ENCODE measurements around the gene SYT13. TPM values are rescaled to one million over a fixed set of nuclear protein-coding genes. Genes with fewer than 3 reads are reported as not detected.

The SYT13 gene
- total and polyA plus RNA-seq, 2 donors (not counting 3 experiments of a cell fraction or from before 2014, with no cell fraction given), result not detected

- Histone ChIP-seq H3K27me3 (ENCODE audit: control insufficient read depth in 2 of 2, insufficient read depth in 2 of 2, low read length in 2 of 2) (peaks cover 6 to 10% of the 10 kb centered on the region in 2 experiments), H2AFZ (ENCODE audit: low read depth, low read length) (no peak overlapping the region), H3K9me3 (replicated peaks; ENCODE audit: control insufficient read depth, insufficient read depth, low read length) (no peaks in the 10 kb centered on the region), H4K20me1 (replicated peaks; ENCODE audit: control insufficient read depth, extremely low read depth, insufficient read depth, low read length) (no peaks in the 10 kb centered on the region), H3K9ac (replicated peaks; ENCODE audit: extremely low read depth, insufficient read depth, low read length) (no peak overlapping the region), H3K79me2 (ENCODE audit: control insufficient read depth, insufficient read depth, low read length) (no peaks in the 10 kb centered on the region), H3K4me2 (ENCODE audit: insufficient read depth, low read length) (no peak overlapping the region), H3K9me1 (replicated peaks; ENCODE audit: control insufficient read depth, extremely low read depth, insufficient read depth, low read length) (no peaks in the 10 kb centered on the region), H3K36me3 (ENCODE audit: control insufficient read depth in 2 of 2, extremely low read depth in 1 of 2, insufficient read depth in 2 of 2, low read length in 2 of 2) (no peaks in the 10 kb centered on the region), H3K27ac (ENCODE audit: insufficient read depth, low read depth, low read length) (no peak overlapping the region), H3K4me3 (replicated peaks in 1 of 3; ENCODE audit: insufficient read depth in 1 of 3, low read depth in 1 of 3, low read length in 3 of 3) (no peak overlapping the region), H3K4me1 (ENCODE audit: control insufficient read depth, extremely low read depth, insufficient read depth, low read length) (no peaks in the 10 kb centered on the region)
- ChIA-PET CTCF (interaction anchor here (0.7 to 1.2 kb wide), 2 partner anchors 27 to 169 kb away, joined by 3 to 4 read pairs; no protein-coding TSS in a partner anchor), POLR2A (no interaction called here)
- no peak for DNase-seq (ENCODE audit: low read depth, low spot score)
- intact Hi-C loops (cut with micrococcal nuclease) (no loop called here), dilution Hi-C loops (cut with MboI; ENCODE audit: extremely low pct_ligation_motif_present, low sequenced_read_pairs) (no loop called here)
- no peak for FAIRE-seq
- TF ChIP-seq GATA2 (IDR thresholded peaks at IDR 0.05; ENCODE audit: insufficient read depth, insufficient read length, low read depth, low read length) (no peak), POLR2AphosphoS5 (IDR thresholded peaks at IDR 0.05; ENCODE audit: insufficient read depth, low read depth, low read length) (no peak), MYC (IDR thresholded peaks at IDR 0.05; ENCODE audit: low read depth, low read length) (no peak), FOS (IDR thresholded peaks at IDR 0.05; ENCODE audit: borderline replicate concordance, insufficient read depth, low read length) (no peak), POLR2A (IDR thresholded peaks at IDR 0.05; ENCODE audit: low read depth, low read length) (no peak), JUN (IDR thresholded peaks at IDR 0.05; ENCODE audit: borderline replicate concordance, insufficient read depth, insufficient read length, low read depth) (no peak), EZH2 (IDR thresholded peaks at IDR 0.05; ENCODE audit: borderline replicate concordance, low read depth, low read length, severe bottlenecking) (no peak)
- TF ChIP-seq, protein P1, sequence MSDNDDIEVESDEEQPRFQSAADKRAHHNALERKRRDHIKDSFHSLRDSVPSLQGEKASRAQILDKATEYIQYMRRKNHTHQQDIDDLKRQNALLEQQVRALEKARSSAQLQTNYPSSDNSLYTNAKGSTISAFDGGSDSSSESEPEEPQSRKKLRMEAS (IDR thresholded peaks at IDR 0.05; ENCODE audit: insufficient read depth, insufficient read length), result no peak
- TF ChIP-seq, protein P2, sequence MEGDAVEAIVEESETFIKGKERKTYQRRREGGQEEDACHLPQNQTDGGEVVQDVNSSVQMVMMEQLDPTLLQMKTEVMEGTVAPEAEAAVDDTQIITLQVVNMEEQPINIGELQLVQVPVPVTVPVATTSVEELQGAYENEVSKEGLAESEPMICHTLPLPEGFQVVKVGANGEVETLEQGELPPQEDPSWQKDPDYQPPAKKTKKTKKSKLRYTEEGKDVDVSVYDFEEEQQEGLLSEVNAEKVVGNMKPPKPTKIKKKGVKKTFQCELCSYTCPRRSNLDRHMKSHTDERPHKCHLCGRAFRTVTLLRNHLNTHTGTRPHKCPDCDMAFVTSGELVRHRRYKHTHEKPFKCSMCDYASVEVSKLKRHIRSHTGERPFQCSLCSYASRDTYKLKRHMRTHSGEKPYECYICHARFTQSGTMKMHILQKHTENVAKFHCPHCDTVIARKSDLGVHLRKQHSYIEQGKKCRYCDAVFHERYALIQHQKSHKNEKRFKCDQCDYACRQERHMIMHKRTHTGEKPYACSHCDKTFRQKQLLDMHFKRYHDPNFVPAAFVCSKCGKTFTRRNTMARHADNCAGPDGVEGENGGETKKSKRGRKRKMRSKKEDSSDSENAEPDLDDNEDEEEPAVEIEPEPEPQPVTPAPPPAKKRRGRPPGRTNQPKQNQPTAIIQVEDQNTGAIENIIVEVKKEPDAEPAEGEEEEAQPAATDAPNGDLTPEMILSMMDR (IDR thresholded peaks at IDR 0.05; ENCODE audit: extremely low read depth in 1 of 2, insufficient read depth in 1 of 2, low read depth in 1 of 2, low read length in 2 of 2), result no peak
- BruUV-seq (replicated peaks), result no TSS peak
Measured at GRCh38 chr11:45279645-45280044, 6.5 kb downstream of the SYT13 start.
